Ovary (tissue), 9 donors: ENCODE data around the gene ZNF606. TPM values are rescaled to one million over a fixed set of nuclear protein-coding genes. Genes with fewer than 3 reads are reported as not detected.

ENCODE experiments used
- DNase-seq, 5 donors: peaks; one replicate each; pipeline ENCODE4 v3.0.0-alpha.2; 2019 to 2020
- H3K27ac ChIP-seq, 2 donors: fragments of 200-600 bp; one replicate each; pipeline versions ENCODE4 v1.5.1 to v1.8.0; 2019 to 2022
- H3K27me3 ChIP-seq: fragments of 200-600 bp; one replicate; pipeline ENCODE4 v1.8.0; 2022
- H3K36me3 ChIP-seq: fragments of 200-600 bp; sonication (generic); one replicate; pipeline ENCODE4 v1.5.1; 2019
- H3K4me1 ChIP-seq: one replicate; pipeline ENCODE4 v1.8.1; 2013; ENCODE audit warnings: mild to moderate bottlenecking, moderate library complexity; ENCODE audit not compliant: insufficient read depth
- H3K4me3 ChIP-seq: fragments of 200-600 bp; sonication (generic); one replicate; pipeline ENCODE4 v1.5.1; 2017
- H3K9me3 ChIP-seq, 2 donors: fragments of 200-600 bp in 1 of 2; sonication (generic) in 1 of 2; one replicate each; pipeline versions ENCODE4 v1.5.1 to v1.8.1; 2013 to 2019; ENCODE audit warnings: mild to moderate bottlenecking in 1 of 2, moderate library complexity in 1 of 2
- CTCF ChIP-seq, 3 donors: fragments of 450-650 bp in 2 of 3; fragments of 200-600 bp in 1 of 3; IDR thresholded peaks; one replicate each; pipeline versions ENCODE4 v1.5.1 to v1.8.0; 2016 to 2022; ENCODE audit warnings: antibody characterized with exemption in 3 of 3, mild to moderate bottlenecking in 1 of 3
- EP300 ChIP-seq: sonication (generic); formaldehyde crosslinking; IDR thresholded peaks from one replicate; pipeline ENCODE4 v1.6.1; 2017; ENCODE audit warnings: antibody characterized with exemption
- POLR2A ChIP-seq: fragments of 450-650 bp; IDR thresholded peaks from one replicate; pipeline ENCODE4 v1.6.1; 2017; ENCODE audit warnings: antibody characterized with exemption, mild to moderate bottlenecking, moderate library complexity
- WGBS, 3 donors: extraction: QIAGEN DNeasy Blood & Tissue Kit in 1 of 3; methylation state at CpG; one replicate each; pipeline versions ENCODE4 v1.1.5 to v1.1.7; 2013 to 2017; 5-methylcytosine and 5-hydroxymethylcytosine counted together
- intact Hi-C, 4 donors: fragments of 100-400 bp; cut with DNase I; formaldehyde crosslinking; loops; one replicate each; pipeline versions ENCODE4 v1.11.0 to v1.15.1; 2022 to 2023
- polyA plus RNA-seq, 2 donors: library from polyadenylated mRNA; stranded (reverse); fragments of 200-250 nt in 1 of 2; fragments of 350-450 nt in 1 of 2; fragmentation: Illumina TruSeq in 1 of 2; extraction: RNeasy Lipid Tissue Mini Kit (QIAGEN cat#74804) in 1 of 2; gene quantifications; one replicate each; pipeline ENCODE4 v1.2.3, GENCODE V29; 2013 to 2014
- total RNA-seq, 7 donors: library from RNA; depleted of rRNA in 2 of 7; stranded (reverse); fragments of >200 nt in 2 of 7; fragmentation: NEBNext Ultra II Directional in 3 of 7; extraction: Animal tissue kit (Norgen Biotek cat#: 25700) in 3 of 7; gene quantifications; one replicate each; pipeline versions ENCODE4 v1.1.0 to v1.2.4, GENCODE V29; 2016 to 2023
- donor health status: DM: no; HTN: no; CAD: no; lungs with moderate emphysema.
- donor health status: DM: no; HTN: no; CAD: no.
- donor health status: Bipolar disorder and iron deficiency.
- donor health status: DM: yes; HTN: yes; CAD: no.
- donor health status: DM: no; HTN: no; CAD: no.
- donor health status: DM: yes; HTN: yes; CAD: no.

The ZNF606 gene
- total and polyA plus RNA-seq, 9 donors: 7.3 to 38.1 (median 22.3) TPM

DNA sequence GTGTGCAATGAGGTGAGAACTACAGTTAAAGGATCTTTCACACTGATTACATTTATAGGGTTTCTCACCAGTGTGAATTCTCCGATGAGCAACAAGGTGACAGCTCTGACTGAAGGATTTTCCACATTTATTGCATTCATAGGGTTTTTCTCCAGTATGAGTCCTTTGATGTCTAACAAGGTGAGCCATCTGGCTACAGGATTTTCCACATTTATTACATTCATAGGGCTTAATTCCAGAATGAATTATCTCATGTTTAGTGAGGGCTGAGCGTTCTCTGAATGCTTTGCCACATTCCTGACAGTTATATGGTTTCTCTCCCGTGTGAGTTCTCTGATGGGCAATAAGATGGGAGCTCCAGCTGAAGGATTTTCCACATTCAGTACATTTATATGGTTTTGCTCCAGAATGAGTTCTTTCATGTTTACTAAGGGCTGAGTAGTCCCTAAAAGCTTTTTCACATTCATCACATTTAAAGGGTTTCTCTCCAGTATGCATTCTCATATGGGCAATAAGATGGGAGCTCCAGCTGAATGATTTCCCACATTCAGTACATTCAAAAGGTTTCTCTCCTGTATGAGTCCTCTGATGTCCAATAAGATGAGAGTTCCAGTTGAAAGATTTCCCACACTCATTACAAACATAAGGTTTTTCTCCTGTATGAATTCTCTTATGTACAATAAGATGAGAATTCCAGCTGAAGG is 23.9 kb downstream of the ZNF606 start:
- DNase-seq: no peak
- WGBS, 3 donors: 95 to 100% (median 100%) methylated on average over 3 of the region's 3 CpGs
- intact Hi-C loops: no loop called here
- H3K36me3 ChIP-seq: peaks cover 30% of the 10 kb centered on the region
- no peak overlapping the region for H3K27ac ChIP-seq
- peaks cover 56 to 76% of the 10 kb centered on the region in 2 donors for H3K9me3 ChIP-seq
- no peaks in the 10 kb centered on the region for H3K27me3 ChIP-seq
- TF ChIP-seq POLR2A (no peak), CTCF (IDR thresholded peaks at IDR 0.05) (no peak), EP300 (no peak)
- no peak overlapping the region for H3K4me3 ChIP-seq
- no peaks in the 10 kb centered on the region for H3K4me1 ChIP-seq

DNA sequence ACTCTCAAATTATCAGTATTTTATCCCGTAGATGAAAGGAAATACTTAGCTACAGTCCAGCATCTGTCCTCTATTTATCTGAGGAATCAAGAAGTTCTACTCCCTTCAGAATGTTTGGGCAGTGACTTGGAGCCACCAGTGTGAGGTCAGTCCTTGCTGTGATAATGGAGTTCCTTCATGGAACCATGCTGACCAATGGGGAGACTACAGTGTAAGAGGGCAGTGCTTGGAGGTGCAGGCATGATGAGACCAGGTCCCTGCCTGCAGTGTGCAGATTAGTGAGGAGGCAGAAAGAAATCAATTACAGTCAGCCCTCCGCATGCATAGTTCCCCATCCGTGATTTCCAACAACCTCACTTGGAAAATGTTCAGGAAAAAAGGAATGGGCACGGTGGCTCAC is 28.2 kb downstream of the ZNF606 start, which contains the start of gene C19orf18:
C19orf18 (minus strand) TSS at position 101 of the 400 bp plus-strand sequence. CDS start 102 bp downstream, outside the sequence.
- H3K36me3 ChIP-seq: no peaks in the 10 kb centered on the region
- H3K4me1 ChIP-seq: no peaks in the 10 kb centered on the region
- no peak for DNase-seq
- H3K27ac ChIP-seq: no peak within 1 kb of the TSS
- H3K9me3 ChIP-seq: peaks cover 25 to 60% of the 10 kb centered on the region in 2 donors
- 77 to 95% (median 92%) methylated on average over 4 of the region's 4 CpGs for WGBS, 3 donors
- no peak for TF ChIP-seq POLR2A
- TF ChIP-seq CTCF (IDR thresholded peaks at IDR 0.05): no peak
- no peak for TF ChIP-seq EP300
- no peaks in the 10 kb centered on the region for H3K27me3 ChIP-seq
- intact Hi-C loops: no loop called here
- H3K4me3 ChIP-seq: no peak within 1 kb of the TSS

GRCh38 chr19:57964761-57965160 is 37.9 kb downstream of the ZNF606 start:
- DNase-seq: no peak
- Histone ChIP-seq H3K27ac (no peak overlapping the region), H3K27me3 (no peaks in the 10 kb centered on the region), H3K9me3 (peaks cover 0 to 37% of the 10 kb centered on the region in 2 donors), H3K4me1 (no peaks in the 10 kb centered on the region), H3K4me3 (no peak overlapping the region), H3K36me3 (no peaks in the 10 kb centered on the region)
- intact Hi-C loops: no loop called here
- WGBS, 3 donors: 80 to 93% (median 88%) methylated on average over 8 of the region's 8 CpGs
- TF ChIP-seq POLR2A (no peak), EP300 (no peak), CTCF (IDR thresholded peaks at IDR 0.05) (no peak)

DNA sequence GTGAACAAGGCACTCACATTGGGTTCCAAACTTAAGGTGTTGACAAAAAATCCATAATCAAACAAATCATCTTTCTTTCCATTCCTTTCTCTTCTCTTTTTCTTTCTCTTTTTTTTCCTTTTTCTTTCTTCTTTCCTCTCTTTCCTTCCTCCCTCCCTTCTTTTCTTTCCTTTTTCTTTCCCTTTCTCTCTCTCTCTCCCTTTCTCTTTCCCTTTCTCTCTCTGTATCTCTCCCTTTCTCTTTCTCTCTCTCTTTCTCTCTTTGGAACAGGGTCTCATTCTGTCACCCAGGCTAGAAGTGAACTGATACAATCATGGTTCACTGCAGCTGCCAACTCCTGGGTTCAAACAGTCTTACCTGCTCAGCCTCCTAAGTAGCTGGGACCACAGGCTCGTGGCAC is 40.8 kb downstream of the ZNF606 start:
- no peaks in the 10 kb centered on the region for H3K4me1 ChIP-seq
- H3K27me3 ChIP-seq: no peaks in the 10 kb centered on the region
- no peak for TF ChIP-seq CTCF (IDR thresholded peaks at IDR 0.05)
- TF ChIP-seq EP300: no peak
- TF ChIP-seq POLR2A: no peak
- 81 to 90% (median 82%) methylated on average over 1 of the region's 1 CpG for WGBS, 3 donors
- H3K27ac ChIP-seq: no peak overlapping the region
- no peak for DNase-seq
- peaks cover 0 to 42% of the 10 kb centered on the region in 2 donors for H3K9me3 ChIP-seq
- intact Hi-C loops: no loop called here
- H3K36me3 ChIP-seq: no peaks in the 10 kb centered on the region
- H3K4me3 ChIP-seq: no peak overlapping the region
